MM.1S (cell line): Measurements from ENCODE around the gene TUBGCP6.

Experiments used
- DNase-seq: peaks from one replicate; pipeline ENCODE4 v3.0.0-alpha.2; 2015
- H2AFZ ChIP-seq: fragments of 300-600 bp; sonication (generic); 2 replicates; pipeline ENCODE4 v1.6.0; 2016; ENCODE audit warnings: antibody characterized with exemption, low read length
- H3F3A ChIP-seq: fragments of 300-600 bp; sonication (generic); 2 replicates; pipeline ENCODE4 v1.6.1; 2016; ENCODE audit warnings: mild to moderate bottlenecking, antibody characterized with exemption, low read length, moderate library complexity, mixed read lengths; ENCODE audit not compliant: insufficient read depth
- H3K27ac ChIP-seq: fragments of 300-600 bp; sonication (generic); 2 replicates; pipeline ENCODE4 v1.5.1; 2016; ENCODE audit warnings: mild to moderate bottlenecking, low read length
- H3K27me3 ChIP-seq: fragments of 300-600 bp; sonication (generic); replicated peaks from 2 replicates; pipeline ENCODE4 v1.6.0; 2016; ENCODE audit warnings: low read length; ENCODE audit not compliant: insufficient read depth
- H3K36me3 ChIP-seq: fragments of 300-600 bp; sonication (generic); replicated peaks from 2 replicates; pipeline ENCODE4 v1.6.1; 2016; ENCODE audit warnings: mild to moderate bottlenecking, low read length, mixed read lengths; ENCODE audit not compliant: insufficient read depth
- H3K4me1 ChIP-seq: fragments of 300-600 bp; sonication (generic); 2 replicates; pipeline ENCODE4 v1.6.1; 2016; ENCODE audit warnings: low read length, mixed read lengths
- H3K4me2 ChIP-seq: fragments of 300-600 bp; sonication (generic); 2 replicates; pipeline ENCODE4 v1.6.0; 2016; ENCODE audit warnings: low read depth, low read length
- H3K4me3 ChIP-seq: fragments of 300-600 bp; sonication (generic); 2 replicates; pipeline ENCODE4 v1.5.1; 2016; ENCODE audit warnings: low read length, mixed read lengths
- H3K79me2 ChIP-seq: fragments of 300-600 bp; sonication (generic); 2 replicates; pipeline ENCODE4 v1.6.1; 2016; ENCODE audit warnings: mixed run types, low read length, mixed read lengths
- H3K9ac ChIP-seq: fragments of 300-600 bp; sonication (generic); 2 replicates; pipeline ENCODE4 v1.6.1; 2016; ENCODE audit warnings: low read length, mixed read lengths
- H3K9me2 ChIP-seq: fragments of 300-600 bp; sonication (generic); replicated peaks from 2 replicates; pipeline ENCODE4 v1.6.1; 2016; ENCODE audit warnings: mild to moderate bottlenecking, low read length, mixed read lengths; ENCODE audit not compliant: insufficient read depth
- H3K9me3 ChIP-seq: fragments of 300-600 bp; sonication (generic); replicated peaks from 2 replicates; pipeline ENCODE4 v1.6.1; 2016; ENCODE audit warnings: mild to moderate bottlenecking, low read length, mixed read lengths; ENCODE audit not compliant: insufficient read depth
- H4K20me1 ChIP-seq: fragments of 300-600 bp; sonication (generic); 2 replicates; pipeline ENCODE4 v1.6.1; 2016; ENCODE audit warnings: mild to moderate bottlenecking, low read length, moderate library complexity, mixed read lengths; ENCODE audit not compliant: insufficient read depth
- CTCF ChIP-seq: fragments of 300-600 bp; sonication (generic); IDR thresholded peaks from 2 replicates; pipeline ENCODE4 v1.5.1; 2016; ENCODE audit warnings: antibody characterized with exemption, low read length, mixed read lengths
- EZH2 ChIP-seq: fragments of 300-600 bp; sonication (generic); optimal IDR thresholded peaks from 2 replicates; pipeline ENCODE3; 2017; ENCODE audit warnings: low read depth, mild to moderate bottlenecking, antibody characterized with exemption, low read length, mixed read lengths
- EZH2phosphoT487 ChIP-seq: fragments of 300-600 bp; sonication (generic); IDR thresholded peaks from 2 replicates; pipeline ENCODE4 v1.6.1; 2018; ENCODE audit warnings: antibody characterized with exemption, low read length

TUBGCP6 gene

GRCh38 chr22:50286275-50286674 is 41.5 kb upstream of the TUBGCP6 start:
- no peaks in the 10 kb centered on the region for H3K36me3 ChIP-seq

GRCh38 chr22:50285568-50286229 is 40.9 kb upstream of the TUBGCP6 start:
- Histone ChIP-seq H3F3A (no peaks in the 10 kb centered on the region), H3K4me1 (no peaks in the 10 kb centered on the region), H3K4me3 (no peak overlapping the region), H4K20me1 (no peaks in the 10 kb centered on the region), H3K79me2 (no peaks in the 10 kb centered on the region), H3K27me3 (no peaks in the 10 kb centered on the region), H3K4me2 (no peak overlapping the region), H3K36me3 (no peaks in the 10 kb centered on the region), H3K9me3 (no peaks in the 10 kb centered on the region), H2AFZ (no peak overlapping the region), H3K9ac (no peak overlapping the region), H3K27ac (no peak overlapping the region), H3K9me2 (no peaks in the 10 kb centered on the region)
- no peak for TF ChIP-seq EZH2phosphoT487
- no peak for TF ChIP-seq CTCF
- TF ChIP-seq EZH2: no peak
- DNase-seq: no peak

More at GRCh38 chr22:50286275-50286674, 41.5 kb upstream of the TUBGCP6 start:
- Histone ChIP-seq H3K79me2 (no peaks in the 10 kb centered on the region), H4K20me1 (no peaks in the 10 kb centered on the region), H3K4me1 (no peaks in the 10 kb centered on the region), H2AFZ (no peak overlapping the region), H3K9ac (no peak overlapping the region), H3K4me3 (no peak overlapping the region), H3K9me3 (no peaks in the 10 kb centered on the region), H3K27me3 (no peaks in the 10 kb centered on the region), H3K4me2 (no peak overlapping the region), H3F3A (no peaks in the 10 kb centered on the region), H3K9me2 (no peaks in the 10 kb centered on the region), H3K27ac (no peak overlapping the region)
- DNase-seq: no peak
- TF ChIP-seq EZH2phosphoT487 (no peak), CTCF (no peak), EZH2 (no peak)

- Histone ChIP-seq H4K20me1 (no peaks in the 10 kb centered on the region), H3K4me3 (no peak overlapping the region), H3K9ac (no peak overlapping the region), H3F3A (no peaks in the 10 kb centered on the region), H3K9me2 (no peaks in the 10 kb centered on the region), H3K27me3 (no peaks in the 10 kb centered on the region), H3K79me2 (no peaks in the 10 kb centered on the region), H2AFZ (no peak overlapping the region), H3K9me3 (no peaks in the 10 kb centered on the region), H3K4me1 (no peaks in the 10 kb centered on the region), H3K36me3 (no peaks in the 10 kb centered on the region), H3K4me2 (no peak overlapping the region), H3K27ac (no peak overlapping the region)
- TF ChIP-seq CTCF (no peak), EZH2phosphoT487 (no peak), EZH2 (no peak)
- DNase-seq: no peak
Observed at GRCh38 chr22:50284479-50284878, 39.7 kb upstream of the TUBGCP6 start.
